Measurements from ENCODE around the gene SLC35F3.
"Not testable (repeated sequence)": the region's sequence is repeated elsewhere in the genome, so short reads cannot be mapped to it uniquely, and the experiment has no call there.

SLC35F3 gene

DNA sequence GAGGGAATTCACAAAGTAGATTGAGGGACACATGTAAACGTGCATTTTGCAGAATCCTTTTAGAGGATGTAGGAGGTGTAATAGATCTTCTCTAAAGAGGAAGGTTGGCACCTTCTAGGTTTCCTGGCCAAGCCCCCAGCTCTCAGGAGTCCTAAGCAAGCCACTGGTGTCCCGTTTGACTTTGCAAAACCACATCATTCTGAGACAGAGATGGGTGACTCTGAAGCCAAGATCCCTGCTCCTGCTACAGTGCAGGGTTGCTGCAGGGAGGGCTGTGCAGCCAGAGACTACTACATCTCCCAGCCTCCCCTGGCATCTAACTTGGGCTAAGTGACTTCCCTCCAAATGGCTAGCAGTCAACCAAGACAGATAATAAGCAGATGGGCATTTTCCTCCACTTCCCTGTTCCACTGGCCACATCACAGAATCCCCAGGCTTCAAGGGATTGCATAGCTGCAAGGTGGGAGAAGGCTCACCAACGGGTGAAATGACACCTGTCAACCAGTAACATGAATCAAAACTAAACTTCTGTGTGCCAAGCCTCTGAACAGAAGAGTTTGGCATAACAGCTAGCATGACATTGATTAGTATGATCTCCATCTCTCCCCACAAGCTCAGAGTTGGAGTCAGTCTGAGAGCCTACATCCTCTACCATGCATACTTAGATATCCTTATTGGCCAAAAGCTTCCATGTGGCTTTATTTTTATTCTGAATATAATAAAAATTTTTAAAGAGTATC lies 339.2 kb downstream of the SLC35F3 start:
- DNase-seq (ENCODE audit: low read depth in 1 of 2, low spot score in 1 of 2): no peak

DNA sequence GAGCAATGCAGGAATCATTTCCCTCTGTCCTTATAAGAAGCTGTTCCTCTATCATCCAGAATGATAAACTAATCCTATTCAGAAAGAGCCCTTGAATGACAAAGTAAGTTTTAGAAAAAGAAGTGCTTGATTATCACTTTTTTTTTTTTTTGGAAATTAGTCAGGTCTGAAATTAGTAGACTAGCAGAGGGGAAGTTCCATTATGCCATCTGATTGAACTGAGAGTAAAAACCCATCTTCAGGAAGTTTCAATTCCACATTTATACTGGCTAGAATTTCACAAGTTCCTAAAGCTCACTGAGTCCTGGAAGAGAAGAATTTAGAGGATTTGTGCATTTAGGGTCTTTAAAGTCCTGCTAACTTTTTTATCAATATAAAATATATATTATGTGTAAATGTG lies 340.0 kb downstream of the SLC35F3 start:
- DNase-seq (ENCODE audit: low read depth in 1 of 2, low spot score in 1 of 2): no peak

DNA sequence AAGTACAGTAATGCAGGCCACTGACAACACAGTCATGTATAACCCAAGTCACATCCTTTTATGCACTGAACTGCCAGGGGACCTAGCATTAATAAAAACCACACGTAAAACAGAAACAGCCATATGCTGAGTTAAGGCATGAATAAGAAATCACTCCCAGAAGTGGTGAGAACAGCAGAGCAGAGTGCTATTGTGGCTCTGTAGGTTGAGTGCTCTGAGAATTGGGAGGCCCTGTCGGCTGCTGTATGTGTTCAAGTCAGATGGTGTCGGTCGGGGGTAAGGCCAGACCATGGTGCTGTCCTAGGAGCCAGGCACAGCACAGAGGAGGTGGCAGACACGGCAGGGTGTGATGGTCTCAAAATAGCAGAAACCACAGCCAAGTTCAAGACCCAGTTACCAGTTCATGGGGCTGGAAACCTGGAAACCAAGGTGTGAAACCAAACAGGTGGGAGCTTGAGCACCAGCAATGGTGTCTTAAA lies 342.2 kb downstream of the SLC35F3 start:
- no peak for DNase-seq (ENCODE audit: low read depth in 1 of 2, low spot score in 1 of 2)

DNA sequence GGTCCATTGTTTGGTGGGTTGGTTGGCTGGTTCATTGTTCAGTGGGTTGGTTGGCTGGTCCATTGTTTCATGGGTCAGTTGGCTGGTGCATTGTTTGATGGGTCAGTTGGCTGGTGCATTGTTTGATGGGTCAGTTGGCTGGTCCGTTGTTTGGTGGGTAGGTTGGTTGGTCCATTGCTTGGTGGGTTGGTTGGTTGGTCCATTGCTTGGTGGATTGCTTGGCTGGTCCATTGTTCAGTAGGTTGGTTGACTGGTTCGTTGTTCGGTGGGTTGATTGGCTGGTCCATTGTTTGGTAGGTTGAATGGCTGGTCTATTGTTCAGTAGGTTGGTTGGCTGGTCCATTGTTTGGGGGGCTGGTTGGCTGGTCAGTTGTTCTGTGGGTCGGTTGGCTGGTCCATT lies 343.3 kb downstream of the SLC35F3 start:
- not testable (repeated sequence) for DNase-seq (ENCODE audit: low read depth in 1 of 2, low spot score in 1 of 2)

DNA sequence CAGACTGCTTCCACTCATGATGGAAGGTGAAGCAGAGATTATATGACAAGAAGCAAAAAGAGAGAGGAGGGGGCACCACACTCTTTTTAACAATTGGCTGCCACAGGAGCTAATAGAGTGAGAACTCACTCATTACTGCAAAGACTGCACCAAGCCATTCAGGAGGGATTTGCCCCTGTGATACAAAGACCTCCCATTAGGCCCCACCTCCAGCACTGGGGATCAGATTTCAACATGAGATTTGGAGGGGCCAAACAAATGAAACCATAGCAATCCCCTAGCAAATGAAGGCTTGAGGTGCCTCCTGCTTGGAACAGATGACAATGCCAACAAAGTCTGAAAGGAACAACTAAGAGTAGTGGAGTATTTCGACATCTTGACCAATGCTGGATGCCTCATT lies 346.3 kb downstream of the SLC35F3 start:
- DNase-seq (ENCODE audit: low read depth in 1 of 2, low spot score in 1 of 2): no peak

DNA sequence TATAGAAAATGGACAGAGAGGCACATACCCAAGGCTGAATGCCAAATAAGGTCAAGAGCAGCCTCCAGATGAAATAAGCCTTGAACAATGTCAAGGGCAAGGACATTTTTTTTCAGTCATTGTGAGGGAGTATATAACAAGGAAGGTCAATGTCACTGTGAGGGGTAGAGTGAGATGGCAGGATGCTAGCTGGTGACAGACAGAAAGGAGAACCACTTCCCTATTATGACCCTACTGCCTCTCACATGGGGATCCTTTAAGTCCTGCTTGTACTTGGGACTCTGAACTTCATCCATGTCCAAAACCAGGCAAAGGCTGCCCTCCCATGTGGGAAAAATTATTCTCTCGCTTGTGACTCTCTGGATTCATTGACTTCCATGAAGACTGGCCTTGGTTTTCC lies 349.3 kb downstream of the SLC35F3 start:
- DNase-seq (ENCODE audit: low read depth in 1 of 2, low spot score in 1 of 2): no peak

DNA sequence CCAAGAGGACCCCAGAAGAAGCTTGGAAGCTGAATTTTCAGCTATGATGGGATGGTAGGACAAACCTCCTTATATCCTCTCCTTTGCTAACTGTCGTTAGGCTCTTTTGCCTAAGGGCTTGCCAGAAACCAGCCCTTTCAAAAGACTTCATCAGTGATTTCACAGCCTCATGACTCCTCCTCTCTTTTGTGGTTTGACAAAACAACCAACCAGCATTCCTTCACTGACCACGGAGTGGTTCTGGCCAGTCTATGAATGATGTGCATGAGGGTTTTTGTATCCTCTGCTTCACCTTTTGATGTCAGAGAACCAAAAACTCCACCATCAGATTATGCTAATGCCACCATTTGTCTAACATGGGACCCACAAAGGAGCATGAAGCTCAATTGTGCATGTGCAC lies 351.9 kb downstream of the SLC35F3 start:
- DNase-seq (ENCODE audit: low read depth in 1 of 2, low spot score in 1 of 2): no peak

DNA sequence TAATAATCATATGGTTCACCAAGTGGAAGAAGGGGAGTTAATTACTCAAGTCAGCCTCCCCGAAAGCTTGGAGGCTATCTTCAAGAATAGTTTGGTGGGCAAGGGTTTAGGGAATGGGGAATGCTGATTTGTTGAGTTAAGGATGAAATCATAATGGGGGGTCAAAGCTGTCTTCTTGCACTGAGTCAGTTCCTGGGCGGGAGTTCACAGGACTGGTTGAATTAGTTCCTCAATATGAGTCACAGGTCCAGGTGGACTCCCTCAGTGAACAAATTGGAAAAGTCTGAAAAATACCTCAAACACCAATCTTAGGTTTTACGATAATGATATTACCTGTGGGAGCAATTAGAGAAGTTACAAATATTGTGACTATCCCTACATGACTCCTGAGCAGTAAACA lies 353.6 kb downstream of the SLC35F3 start:
- no peak for DNase-seq (ENCODE audit: low read depth in 1 of 2, low spot score in 1 of 2)

DNA sequence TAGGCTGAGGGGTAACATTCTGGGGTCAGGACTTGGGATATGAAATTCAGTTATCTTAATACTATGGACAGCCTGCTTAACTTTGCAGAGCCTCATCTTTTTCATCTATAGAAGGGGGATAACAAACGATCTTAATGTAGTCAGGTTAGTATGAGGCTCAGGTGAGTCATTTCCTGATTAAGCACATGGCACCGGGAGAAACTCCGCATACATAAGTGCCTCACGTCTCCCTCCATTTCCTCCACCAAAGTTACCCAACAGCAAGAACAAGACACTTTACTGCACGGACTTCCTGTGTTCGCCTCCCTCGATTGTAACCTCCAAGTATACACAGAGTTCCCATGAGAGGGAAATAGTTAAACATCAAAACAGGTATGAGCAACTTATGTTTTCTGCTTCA lies 356.1 kb downstream of the SLC35F3 start:
- DNase-seq (ENCODE audit: low read depth in 1 of 2, low spot score in 1 of 2): no peak

DNA sequence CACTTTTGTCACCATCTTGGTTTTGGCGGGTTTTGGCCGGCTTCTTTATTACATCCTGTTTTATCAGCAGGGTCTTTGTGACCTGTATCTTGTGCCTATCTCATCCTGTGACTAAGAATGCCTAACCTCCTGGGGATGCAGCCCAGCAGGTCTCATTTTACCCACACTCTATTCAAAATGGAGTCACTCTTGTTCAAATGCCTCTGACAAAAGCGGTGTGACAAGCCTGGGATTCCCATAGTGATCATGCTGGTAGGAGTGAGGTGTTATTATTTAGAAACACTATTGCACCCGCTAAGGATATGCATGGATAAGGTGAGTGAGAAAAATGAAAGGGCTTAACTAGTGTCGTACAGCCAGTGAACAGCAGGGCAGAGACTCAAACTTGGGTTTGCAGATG lies 357.1 kb downstream of the SLC35F3 start:
- DNase-seq (ENCODE audit: low read depth in 1 of 2, low spot score in 1 of 2): no peak

DNA sequence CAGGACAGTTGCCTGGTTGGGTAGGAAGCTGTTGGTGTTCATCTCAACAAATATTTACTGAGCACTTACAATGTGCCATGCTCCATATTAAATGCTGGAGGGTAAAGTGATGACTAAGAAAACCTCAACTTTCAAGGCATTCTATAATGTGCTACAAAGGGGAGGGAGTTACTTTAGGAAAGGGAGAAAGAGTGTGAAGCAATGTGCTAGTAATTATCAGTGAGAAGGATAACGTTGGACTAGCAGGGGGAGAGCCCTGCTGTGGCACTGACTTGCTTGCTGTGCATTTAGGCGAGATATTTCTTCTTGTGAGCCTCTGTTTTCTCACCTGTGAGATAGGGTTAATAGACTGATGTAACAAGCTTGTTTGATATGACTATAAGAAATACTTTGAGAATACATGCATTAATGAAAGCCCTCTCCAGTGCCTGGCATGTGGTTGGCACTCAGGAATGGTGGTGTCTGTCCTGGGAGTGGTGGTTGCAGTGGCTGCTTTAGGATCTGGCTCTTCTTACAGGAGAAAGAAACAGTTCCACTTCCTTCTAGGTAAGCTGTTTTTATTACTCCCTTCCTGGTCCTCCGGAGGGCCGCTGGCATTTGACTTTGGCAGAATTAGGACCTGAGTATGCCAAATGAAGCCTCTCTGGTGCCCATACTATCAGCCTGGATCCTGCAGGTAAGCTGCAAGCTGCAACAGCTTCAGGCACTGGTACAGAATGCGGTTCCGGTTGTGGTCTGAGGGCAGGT lies 357.7 kb downstream of the SLC35F3 start:
- no peak for DNase-seq (ENCODE audit: low read depth in 1 of 2, low spot score in 1 of 2)

DNA sequence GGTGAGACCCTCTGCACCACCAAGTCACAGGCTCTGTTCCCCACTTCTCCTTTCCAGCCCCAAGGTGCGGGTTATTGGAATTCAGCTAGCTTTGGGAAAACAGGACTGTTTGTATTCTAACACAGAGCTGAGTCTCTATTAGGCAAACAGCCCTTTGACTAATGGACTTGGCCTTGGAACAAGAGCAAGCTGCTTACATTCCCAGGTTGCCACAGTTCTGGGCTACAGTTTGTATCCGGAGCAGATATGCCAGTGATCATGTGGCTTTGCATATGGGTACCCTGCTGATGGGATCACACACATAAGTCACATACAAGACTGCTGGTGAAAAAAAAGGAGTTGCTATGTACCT lies 358.3 kb downstream of the SLC35F3 start:
- no peak for DNase-seq (ENCODE audit: low read depth in 1 of 2, low spot score in 1 of 2)

DNA sequence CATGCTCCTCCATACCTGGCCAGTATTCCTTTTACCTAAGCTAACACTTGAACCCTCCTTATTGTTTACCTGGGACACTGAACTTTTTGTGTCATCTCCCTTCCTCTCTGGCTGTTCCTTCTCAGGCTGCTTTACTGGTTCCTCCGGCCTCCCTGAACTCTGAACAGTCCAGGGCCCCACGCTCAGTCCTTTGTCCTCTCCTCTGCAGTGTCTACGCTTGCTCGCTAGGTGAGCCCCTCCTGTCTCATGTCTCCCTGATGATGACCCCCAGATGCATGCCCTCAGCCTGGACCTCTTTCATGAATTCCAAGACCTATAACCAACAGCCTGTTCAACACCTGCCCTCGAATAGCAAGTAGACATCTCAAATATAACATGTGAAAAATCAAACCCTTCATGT lies 360.4 kb downstream of the SLC35F3 start:
- no peak for DNase-seq (ENCODE audit: low read depth in 1 of 2, low spot score in 1 of 2)

DNA sequence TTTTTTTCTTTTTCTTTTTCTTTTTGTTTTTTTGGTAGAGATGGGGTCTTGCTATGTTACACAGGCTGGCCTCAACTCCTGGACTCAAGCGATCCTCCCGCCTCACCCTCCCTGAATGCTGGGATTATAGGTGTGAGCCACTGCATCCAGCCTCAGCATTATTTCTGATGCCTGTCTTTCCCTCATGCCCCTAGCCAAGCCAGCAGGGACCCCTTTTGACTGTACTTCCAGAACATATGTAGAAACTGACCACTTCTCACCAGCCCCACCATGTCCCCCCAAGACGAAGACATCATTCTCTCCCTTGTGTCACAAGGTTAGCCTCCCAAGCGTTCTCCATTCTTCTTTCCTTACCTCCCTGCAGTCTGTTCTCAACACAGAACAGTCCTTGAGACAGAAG lies 360.8 kb downstream of the SLC35F3 start:
- no peak for DNase-seq (ENCODE audit: low read depth in 1 of 2, low spot score in 1 of 2)

DNA sequence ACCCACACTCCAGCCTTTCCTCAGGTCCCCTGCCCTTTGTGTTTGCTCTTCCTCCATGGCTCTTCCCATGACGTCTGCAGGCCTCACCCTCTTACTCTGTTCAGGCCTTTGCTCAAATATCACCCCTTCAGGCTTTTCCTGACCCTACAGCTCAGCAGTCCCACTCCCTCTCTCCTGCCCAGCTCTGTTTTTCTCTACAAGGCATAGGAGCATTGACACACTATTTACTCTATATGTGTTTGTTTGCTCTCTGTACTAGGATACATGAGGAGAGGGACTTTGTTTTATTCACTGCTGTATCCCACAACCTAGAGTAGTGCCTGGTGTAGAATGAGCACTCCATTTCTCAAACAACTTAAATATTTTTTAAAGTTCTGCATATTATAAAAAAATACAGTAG lies 361.4 kb downstream of the SLC35F3 start:
- DNase-seq (ENCODE audit: low read depth in 1 of 2, low spot score in 1 of 2): no peak

DNA sequence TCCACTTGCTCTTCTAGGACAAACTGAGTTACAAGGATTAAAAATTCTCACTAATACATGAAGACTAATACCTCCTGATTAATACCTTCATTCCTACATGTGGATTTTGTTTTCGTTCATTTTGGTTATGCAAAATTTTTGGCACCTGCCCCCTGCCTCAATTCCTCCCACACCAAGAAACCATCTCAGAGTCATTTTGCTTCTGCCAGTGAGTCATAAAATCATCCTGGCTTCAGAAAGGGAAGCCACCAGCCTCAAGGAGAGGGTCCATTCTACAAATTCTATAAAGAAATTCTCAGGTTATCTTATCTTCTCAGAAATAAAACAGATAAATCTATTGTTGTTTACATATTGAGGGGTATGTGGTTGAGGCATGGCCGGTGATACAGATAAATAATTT lies 365.6 kb downstream of the SLC35F3 start:
- DNase-seq (ENCODE audit: low read depth in 1 of 2, low spot score in 1 of 2): no peak

DNA sequence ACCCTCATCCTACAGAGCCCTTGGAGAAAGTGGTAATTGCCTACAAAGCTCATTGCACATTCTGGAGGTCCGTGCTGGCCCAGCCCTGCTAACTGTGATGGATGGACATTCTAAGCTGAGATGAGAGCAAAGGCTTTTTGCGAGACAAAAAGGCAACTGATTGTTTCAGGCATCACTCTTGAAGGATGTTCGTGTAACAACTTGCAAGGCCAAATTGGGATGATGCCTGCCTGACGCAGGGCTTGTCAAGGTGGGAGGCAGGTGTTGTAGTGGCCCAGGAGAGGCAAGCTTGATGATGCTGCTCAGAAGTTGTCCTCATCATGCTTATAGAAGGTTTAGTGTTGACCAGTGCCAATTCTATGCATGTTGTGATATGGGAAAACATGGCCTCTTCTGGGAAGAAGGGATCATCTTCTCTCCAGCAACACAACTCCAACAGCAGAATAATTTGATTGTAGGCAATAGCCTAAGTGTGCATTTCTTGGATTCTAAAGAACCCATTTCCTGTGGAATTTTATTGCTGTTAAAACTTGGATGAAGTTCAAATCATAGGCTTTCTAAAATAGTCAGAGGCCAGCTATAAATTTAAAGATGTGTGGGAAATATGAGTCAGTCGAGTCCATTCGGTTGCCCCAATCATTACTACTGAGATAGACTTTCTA lies 366.2 kb downstream of the SLC35F3 start:
- no peak for DNase-seq (ENCODE audit: low read depth in 1 of 2, low spot score in 1 of 2)

DNA sequence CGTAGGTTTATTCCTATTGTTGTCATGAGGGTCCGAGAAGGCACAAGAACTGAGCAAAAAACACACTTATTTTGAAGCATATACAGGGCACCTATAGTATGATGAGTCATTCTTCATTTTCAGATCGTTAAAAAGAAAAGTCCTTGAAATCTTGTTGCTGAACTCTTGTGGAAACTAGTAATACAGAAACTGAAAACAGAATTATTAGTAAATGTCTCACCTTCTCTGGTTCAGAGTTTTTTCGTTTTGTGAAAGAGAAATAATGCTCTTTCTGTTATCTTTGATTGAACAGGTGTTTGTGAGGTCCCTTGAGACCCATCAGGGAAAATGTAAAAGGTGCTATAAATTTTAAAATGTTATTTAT lies 366.7 kb downstream of the SLC35F3 start:
- DNase-seq (ENCODE audit: low read depth in 1 of 2, low spot score in 1 of 2): no peak

DNA sequence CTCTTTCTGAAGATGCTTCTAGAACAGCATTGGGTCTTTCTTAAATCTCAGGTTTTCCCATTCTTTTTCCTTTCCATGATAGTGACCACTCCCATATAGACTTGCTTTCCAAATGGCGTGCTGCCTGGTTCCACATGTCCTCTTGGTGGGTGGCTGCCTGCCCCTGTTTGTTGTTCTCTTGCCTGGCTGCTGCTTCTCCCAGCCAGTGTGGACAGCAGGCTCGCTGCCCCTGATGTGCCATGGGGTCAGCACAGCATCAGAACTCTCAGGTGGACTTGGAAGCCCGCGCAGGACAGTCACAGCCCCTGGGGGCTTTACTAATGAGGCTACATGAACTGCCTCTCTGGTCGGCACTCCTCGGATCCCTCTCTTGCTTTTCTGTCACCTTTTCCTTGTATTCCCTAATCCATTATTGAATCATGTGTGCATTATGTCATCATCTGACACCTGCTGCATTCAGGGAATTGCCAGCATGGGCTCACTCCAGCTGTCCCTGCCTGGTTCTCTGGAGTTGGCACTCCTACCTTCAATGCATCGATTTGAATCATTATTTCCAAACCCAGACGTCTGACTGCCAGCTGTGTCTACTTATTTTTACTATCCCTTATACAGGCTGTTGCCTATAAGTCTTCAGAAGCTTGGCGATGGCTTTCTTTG lies 368.3 kb downstream of the SLC35F3 start:
- no peak for DNase-seq (ENCODE audit: low read depth in 1 of 2, low spot score in 1 of 2)

DNA sequence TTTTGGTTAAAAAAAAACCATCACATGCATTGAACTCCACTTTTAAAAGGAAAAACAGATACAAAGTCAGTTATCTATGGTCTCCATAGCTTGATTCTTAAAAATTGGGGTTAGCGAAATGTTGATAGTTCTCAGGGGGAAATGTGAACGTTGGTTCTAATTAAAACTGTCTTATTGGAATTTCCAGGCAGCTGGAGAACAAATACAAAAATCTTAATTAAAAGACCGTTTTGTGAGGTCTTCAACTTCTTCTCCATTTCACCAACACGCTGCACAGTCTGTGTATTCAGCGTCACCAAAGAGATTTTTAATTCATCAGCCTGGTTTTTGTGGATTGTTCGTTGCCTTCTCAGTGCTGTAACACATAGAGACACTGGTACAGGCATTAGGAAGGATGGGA lies 369.5 kb downstream of the SLC35F3 start:
- no peak for DNase-seq (ENCODE audit: low read depth in 1 of 2, low spot score in 1 of 2)

DNA sequence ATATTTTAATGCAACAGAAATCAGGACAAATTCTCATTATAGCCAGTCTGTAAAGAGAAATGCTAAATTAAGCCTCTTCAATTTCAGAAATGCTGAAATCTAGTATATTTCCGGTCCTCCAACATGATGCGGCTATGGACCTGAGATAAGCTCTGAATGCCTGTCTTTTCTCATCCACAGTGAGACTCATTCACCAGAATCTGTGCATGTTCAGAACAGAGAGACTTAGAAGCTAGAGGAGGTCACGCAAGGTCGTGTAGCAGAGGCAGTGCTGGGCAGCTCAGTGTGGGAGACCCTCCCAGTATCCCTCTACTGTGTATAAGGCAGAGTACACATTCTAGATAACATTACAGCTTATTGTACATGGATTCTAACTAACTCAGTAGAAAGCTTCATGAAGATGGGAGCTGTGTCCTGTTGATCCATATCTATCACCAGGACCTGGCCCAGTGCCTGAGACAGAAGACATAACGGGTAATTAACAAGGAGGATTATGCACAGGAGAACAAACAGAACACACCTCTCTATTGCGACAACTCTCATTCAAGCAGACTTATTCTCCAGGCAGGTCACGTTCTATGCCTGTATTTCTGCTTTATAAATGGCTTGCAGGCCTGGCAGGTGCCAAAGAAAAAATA lies 371.8 kb downstream of the SLC35F3 start:
- DNase-seq (ENCODE audit: low read depth in 1 of 2, low spot score in 1 of 2): no peak

Measured in activated T-helper 1 cell treated with anti-CD3 and anti-CD28 coated beads, Interleukin-2, amount 50 U/mL, for 16 hours (primary cell).